GM12874 (cell line): ENCODE results near the gene SEPTIN5.

Experiments used
- CTCF ChIP-seq: IDR thresholded peaks from 2 replicates; pipeline ENCODE4 v1.5.1; 2011; ENCODE audit warnings: low read depth, mild to moderate bottlenecking, control low read depth, low read length, moderate library complexity; ENCODE audit not compliant: insufficient read depth

The SEPTIN5 gene

GRCh38 chr22:19693981-19694670, 20.2 kb upstream of the SEPTIN5 start:
- no peak for TF ChIP-seq CTCF

- no peak for TF ChIP-seq CTCF
Observed at GRCh38 chr22:19694696-19695095, 19.6 kb upstream of the SEPTIN5 start.

- no peak for TF ChIP-seq CTCF
Observed at GRCh38 chr22:19696504-19697276, 17.6 kb upstream of the SEPTIN5 start.

- no peak for TF ChIP-seq CTCF
Observed at GRCh38 chr22:19700790-19701419, 13.4 kb upstream of the SEPTIN5 start.

- no peak for TF ChIP-seq CTCF
Observed at GRCh38 chr22:19701420-19702145, 12.7 kb upstream of the SEPTIN5 start.

- TF ChIP-seq CTCF: no peak
Observed at GRCh38 chr22:19703869-19704268, 10.4 kb upstream of the SEPTIN5 start.
